Measurements from ENCODE around the gene SPOCK1.
A peak's percentile ranks its signal among the peaks of the same experiment; 100 is the strongest.

The SPOCK1 gene

DNA sequence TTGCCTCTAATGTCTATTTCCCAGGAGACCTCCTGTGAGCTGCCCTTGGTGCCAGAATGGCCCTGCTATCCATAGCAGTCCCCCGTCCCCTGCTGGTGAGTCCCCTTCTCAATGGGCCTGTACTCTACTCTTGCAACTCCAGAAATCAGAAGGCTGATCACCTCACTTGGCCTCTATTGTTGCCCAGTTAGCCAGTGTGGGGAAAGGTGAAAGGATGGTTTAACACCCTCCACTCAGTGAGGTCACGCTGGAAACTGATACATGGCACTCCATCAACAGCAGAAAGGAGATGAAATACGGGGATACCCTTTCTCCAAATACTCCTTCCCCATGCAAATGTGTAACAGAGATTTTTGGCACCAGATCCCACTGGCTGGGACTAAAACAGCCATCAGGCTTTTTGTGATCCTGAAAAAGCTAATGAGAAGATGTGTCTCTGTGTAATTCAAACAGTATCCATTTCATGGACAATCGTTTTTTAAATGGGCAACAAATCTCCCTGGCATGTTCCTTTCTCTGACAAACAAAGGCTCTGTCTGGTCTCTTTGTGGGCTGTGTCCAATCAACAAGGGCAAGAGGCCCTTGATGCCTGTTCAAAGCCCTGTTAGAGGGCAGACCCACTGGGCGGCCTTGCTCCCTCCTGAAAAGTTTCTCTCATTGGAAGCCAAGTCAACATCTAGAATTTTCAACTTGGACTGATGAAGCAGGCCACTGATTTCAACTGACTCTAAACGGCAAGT lies 343.7 kb downstream of the SPOCK1 start:
- DNase-seq (ENCODE audit: low read depth, low spot score), result no peak

- DNase-seq (ENCODE audit: low read depth, low spot score), result no peak
Measured at GRCh38 chr5:137152616-137153015, 346.5 kb downstream of the SPOCK1 start.

GRCh38 chr5:137148655-137149054 lies 350.5 kb downstream of the SPOCK1 start:
- no peak for DNase-seq (ENCODE audit: low read depth, low spot score)

DNA sequence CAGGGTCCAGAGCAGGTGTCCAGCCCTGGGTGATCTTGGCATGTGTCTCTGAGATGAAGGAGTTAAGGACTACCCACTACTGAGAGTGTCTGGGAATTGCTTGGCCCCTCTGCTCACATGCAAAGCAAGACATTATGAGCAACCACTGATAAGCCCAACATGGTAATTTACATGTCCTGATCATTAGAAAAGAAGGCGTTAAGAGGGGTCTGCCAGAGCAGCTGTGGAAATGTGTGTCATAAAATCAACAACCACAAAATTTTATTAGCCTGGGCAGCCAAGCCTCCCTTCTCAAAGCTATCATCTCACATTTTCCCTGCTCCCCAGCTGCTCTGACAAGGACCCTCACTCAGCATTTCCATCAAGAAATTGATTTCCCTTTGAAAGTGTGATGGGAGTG lies 351.0 kb downstream of the SPOCK1 start:
- DNase-seq (ENCODE audit: low read depth, low spot score), result no peak

- DNase-seq (ENCODE audit: low read depth, low spot score), result no peak
Measured at GRCh38 chr5:137147346-137147745, 351.8 kb downstream of the SPOCK1 start.

DNA sequence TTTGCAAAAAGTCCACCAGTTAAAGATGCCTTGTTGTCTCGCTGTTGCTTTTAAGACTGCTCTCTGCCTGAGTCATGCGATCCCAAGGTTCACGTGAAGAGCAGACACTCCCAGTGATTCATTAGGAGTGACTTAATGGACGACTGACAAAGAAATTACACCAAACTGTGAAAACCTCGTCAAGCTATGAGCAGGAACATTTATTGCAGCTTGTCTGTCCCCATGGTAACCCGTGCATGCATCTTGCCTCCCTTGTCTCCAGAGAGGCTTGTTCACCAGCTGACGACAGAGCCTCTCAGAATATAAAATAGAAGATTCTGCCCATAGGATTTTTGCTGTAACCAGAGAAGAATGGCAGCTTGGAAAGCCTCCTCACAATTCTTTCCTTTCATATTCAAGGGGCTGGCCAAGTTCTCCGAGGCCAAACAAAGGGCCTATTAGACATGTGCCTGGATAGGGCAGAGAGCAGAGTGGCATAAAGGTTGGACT lies 352.7 kb downstream of the SPOCK1 start:
- peak; percentile 49 for DNase-seq (ENCODE audit: low read depth, low spot score)

GRCh38 chr5:137145721-137146120 lies 353.4 kb downstream of the SPOCK1 start:
- DNase-seq (ENCODE audit: low read depth, low spot score), result no peak

GRCh38 chr5:137144656-137145055 lies 354.5 kb downstream of the SPOCK1 start:
- DNase-seq (ENCODE audit: low read depth, low spot score), result no peak

GRCh38 chr5:137142764-137143605 lies 356.1 kb downstream of the SPOCK1 start:
- no peak for DNase-seq (ENCODE audit: low read depth, low spot score)

DNA sequence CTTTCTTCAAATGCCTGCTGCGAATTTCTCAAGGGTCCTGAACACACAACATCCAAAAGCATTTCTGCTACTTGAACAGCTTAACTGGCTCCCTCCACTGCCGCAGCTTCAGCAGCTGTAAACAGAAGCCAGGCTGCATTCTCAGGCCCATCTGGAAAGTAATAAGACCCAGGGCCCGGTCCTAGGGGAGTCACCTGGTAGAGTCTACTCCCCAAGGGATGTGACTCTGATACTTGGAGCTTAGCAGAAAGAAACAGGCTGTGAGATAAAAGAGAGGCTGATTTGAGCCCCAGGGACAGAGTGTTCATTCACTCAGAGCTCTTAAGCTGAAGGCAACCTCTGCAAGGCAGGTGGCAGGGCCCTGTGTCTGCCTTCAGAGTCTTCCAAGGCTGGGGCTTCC lies 356.8 kb downstream of the SPOCK1 start:
- DNase-seq (ENCODE audit: low read depth, low spot score), result no peak

GRCh38 chr5:137141779-137142178 lies 357.3 kb downstream of the SPOCK1 start:
- DNase-seq (ENCODE audit: low read depth, low spot score), result no peak

DNA sequence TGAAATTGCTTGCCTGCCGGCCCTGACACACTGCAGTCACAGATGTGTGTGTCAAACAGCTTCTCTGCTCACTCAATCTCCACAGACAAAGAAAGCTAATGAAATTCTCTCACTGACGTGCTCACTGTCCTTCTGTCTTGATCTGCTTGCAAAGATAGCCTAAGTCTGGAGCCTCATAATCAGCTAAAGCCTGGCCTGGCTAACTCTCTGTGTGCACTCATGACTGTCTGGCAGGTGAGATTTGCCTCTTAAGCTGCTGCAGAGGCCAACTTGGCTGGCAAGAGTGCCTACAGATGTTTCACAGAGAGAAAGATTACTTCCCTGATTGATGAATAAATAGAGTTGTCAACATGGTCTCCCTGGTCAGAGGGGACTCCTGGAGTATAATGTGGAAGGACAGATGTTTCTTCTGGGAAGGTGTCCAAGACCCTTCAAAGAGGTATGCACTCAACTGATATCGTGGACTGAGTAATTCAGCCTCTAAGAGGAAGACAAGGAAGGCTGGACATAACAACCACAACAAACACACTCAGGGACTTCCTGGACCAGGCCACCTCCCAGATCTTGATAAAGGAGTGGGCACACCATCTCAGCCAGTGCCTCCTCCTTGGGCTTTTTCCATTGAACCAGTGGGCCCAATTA lies 362.0 kb downstream of the SPOCK1 start:
- DNase-seq (ENCODE audit: low read depth, low spot score), result no peak

GRCh38 chr5:137134920-137135532 lies 364.1 kb downstream of the SPOCK1 start:
- no peak for DNase-seq (ENCODE audit: low read depth, low spot score)

DNA sequence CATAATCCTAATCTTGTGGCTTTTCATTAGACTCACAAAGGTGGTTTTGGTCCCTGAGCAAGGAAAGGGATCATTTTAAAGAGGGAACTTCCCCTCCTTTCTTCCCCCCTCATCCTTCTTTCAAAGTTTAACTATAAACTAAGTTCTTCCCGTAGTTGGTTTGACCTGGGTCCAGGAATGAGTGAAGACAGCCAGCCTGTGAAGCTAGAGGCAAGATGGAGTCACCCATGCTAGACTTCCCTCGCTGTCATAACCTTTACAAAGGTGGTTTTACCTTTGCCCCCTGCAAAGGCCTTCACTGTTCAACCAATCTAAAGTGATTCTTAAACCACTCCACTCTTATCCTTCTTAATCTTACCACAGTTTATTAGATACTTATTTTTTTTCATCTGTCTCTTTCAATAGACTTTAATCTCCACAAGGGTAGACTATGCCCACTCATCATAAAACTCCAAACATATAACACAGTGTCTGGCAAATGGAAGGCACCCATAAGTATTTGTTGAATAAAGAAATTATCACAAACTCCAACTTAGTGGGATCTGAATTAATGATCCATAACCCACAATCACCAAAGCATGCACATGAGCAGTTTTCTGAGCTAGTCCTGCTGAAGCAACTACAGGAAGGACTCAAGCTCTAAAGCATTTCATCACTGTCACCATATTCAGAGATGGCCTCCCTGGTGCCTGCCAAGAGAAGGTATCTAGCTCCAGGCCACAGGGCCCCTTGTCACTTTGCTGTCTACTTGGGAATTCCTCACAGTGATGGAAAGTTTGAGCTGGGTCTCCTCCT lies 369.0 kb downstream of the SPOCK1 start:
- DNase-seq (ENCODE audit: low read depth, low spot score), result no peak

GRCh38 chr5:137128012-137128411 lies 371.1 kb downstream of the SPOCK1 start:
- no peak for DNase-seq (ENCODE audit: low read depth, low spot score)

- no peak for DNase-seq (ENCODE audit: low read depth, low spot score)
Measured at GRCh38 chr5:137126829-137127228, 372.3 kb downstream of the SPOCK1 start.

DNA sequence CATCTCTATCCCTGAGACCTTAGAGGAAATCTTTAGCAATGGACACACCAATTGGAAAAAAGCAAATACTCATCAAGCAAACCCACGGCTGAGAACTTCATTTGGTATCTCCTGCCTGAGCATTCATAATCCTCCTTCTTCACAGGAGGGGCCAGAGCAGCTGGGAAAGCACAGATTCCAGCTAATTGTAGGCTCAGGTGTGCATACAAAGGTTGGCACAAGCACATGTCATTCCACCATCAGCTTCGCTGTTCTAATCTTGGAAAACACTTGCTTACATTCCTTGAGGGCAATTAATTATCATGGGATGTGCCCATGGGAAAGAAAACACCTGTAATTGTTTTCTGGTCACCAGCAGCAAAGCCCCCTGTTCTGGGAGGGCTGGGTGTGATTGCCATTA lies 376.6 kb downstream of the SPOCK1 start:
- no peak for DNase-seq (ENCODE audit: low read depth, low spot score)

DNA sequence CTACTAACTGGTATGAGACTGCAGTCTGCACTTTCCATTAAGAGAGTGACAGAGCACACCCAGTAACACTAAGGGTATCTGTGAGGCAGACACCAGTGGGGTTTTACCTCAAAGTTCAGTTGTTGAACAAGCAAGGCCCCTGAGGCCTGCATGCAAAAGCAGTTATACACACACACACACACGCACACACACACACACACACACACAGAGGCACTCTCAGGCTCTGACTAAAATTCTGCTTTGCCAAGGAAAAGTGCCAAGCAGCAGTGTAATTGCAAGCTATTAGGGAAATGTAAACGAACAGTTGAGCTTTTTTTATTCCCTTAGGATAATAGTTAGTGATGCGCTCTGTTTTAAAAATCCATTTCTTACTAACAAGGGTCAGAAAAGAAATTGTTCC lies 377.1 kb downstream of the SPOCK1 start:
- DNase-seq (ENCODE audit: low read depth, low spot score), result no peak

GRCh38 chr5:137119321-137119720 lies 379.8 kb downstream of the SPOCK1 start:
- no peak for DNase-seq (ENCODE audit: low read depth, low spot score)

DNA sequence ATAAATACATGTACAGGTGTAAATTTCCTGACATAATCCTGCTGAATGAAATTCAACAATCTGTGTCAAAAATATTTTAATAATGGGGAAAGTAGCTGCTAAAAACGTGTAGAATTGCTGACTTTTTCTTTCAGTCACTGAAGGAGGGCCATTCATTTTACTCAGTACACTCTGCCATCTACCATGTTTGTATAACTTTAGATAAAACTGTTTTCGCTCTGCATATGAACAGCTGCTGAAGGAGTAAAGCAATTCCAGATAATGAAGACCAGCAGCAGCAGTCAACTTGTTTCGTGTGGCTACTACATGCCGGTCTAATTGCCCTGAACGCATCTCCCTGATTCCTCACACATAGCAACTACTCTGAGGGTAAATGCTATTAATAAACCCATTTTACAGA lies 380.5 kb downstream of the SPOCK1 start:
- DNase-seq (ENCODE audit: low read depth, low spot score), result no peak

- DNase-seq (ENCODE audit: low read depth, low spot score), result no peak
Measured at GRCh38 chr5:137115152-137115551, 384.0 kb downstream of the SPOCK1 start.

All from ELF-1 (cell line).